ENCODE measurements around the gene EFCAB12. TPM values are rescaled to one million over a fixed set of nuclear protein-coding genes. Genes with fewer than 3 reads are reported as not detected.

Gene EFCAB12
- total and polyA plus RNA-seq, 2 donors from 2014 or later, result 1.2 to 3.5 TPM

DNA sequence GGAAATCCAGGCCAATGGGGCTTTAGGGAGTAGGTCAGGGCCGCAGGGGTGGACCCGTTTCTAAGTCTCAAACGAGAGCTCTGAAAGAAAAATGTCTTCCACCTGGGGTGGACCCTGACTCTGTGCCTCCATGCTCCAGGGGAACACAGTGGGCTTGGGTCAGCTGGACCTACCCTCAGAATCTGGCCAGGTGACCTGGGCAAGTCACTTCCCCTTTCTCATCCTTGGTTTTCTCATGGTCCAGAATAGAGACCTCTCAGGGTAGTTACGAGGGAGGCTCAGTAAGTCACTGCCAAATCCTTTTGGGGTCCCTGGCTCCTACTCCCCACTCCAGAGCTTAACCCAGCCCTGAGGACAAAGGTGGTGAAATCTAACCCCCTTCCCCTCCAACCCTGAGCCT is 25.8 kb downstream of the EFCAB12 start:
- Histone ChIP-seq H3K36me3 (ENCODE audit: control insufficient read depth in 2 of 3, insufficient read depth in 3 of 3, low read length in 3 of 3) (no peaks in the 10 kb centered on the region), H3K4me3 (ENCODE audit: low read length in 3 of 3) (no peak overlapping the region), H3K9me3 (ENCODE audit: control insufficient read depth in 2 of 3, insufficient read depth in 1 of 3, low read length in 3 of 3) (no peaks in the 10 kb centered on the region), H3K27me3 (ENCODE audit: control insufficient read depth, insufficient read depth, low read length) (no peaks in the 10 kb centered on the region), H3K4me1 (ENCODE audit: control insufficient read depth in 2 of 3, insufficient read depth in 2 of 3, low read depth in 1 of 3, low read length in 3 of 3) (peaks cover 0 to 6% (median under 1%) of the 10 kb centered on the region in 3 donors), H3K9ac (ENCODE audit: low read length in 3 of 3) (no peak overlapping the region), H3K27ac (ENCODE audit: low read depth in 2 of 2, low read length in 2 of 2) (no peak overlapping the region)
- intact Hi-C loops (cut with DNase I), result no loop called here
- DNase-seq (no peak), FAIRE-seq (no peak)
- TF ChIP-seq, protein P1, sequence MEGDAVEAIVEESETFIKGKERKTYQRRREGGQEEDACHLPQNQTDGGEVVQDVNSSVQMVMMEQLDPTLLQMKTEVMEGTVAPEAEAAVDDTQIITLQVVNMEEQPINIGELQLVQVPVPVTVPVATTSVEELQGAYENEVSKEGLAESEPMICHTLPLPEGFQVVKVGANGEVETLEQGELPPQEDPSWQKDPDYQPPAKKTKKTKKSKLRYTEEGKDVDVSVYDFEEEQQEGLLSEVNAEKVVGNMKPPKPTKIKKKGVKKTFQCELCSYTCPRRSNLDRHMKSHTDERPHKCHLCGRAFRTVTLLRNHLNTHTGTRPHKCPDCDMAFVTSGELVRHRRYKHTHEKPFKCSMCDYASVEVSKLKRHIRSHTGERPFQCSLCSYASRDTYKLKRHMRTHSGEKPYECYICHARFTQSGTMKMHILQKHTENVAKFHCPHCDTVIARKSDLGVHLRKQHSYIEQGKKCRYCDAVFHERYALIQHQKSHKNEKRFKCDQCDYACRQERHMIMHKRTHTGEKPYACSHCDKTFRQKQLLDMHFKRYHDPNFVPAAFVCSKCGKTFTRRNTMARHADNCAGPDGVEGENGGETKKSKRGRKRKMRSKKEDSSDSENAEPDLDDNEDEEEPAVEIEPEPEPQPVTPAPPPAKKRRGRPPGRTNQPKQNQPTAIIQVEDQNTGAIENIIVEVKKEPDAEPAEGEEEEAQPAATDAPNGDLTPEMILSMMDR (IDR thresholded peaks at IDR 0.05; ENCODE audit: borderline replicate concordance, extremely low read depth, insufficient read depth), result no peak

DNA sequence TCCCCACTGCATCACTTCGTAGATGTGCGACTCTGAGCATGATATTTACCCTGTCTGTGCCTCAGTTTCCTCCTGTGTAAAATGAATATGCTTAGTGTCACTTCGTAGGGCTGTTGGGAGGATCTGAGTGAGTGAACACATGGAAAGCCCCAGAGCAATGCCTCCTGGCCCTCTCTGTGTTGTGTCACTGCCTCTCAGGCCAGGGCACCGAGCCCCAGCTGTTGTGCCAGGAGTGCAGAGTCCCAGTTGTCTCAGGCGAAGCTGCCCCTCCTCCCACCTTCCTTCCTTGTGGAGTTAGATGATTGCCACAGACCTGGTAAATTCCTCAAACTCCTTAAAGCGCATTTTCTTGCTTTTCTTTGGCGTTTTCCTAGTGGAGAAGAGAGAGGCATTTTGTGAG is 26.2 kb downstream of the EFCAB12 start:
- no peaks in the 10 kb centered on the region for H3K27me3 ChIP-seq (ENCODE audit: control insufficient read depth, insufficient read depth, low read length)
- TF ChIP-seq, protein P1 (IDR thresholded peaks at IDR 0.05; ENCODE audit: borderline replicate concordance, extremely low read depth, insufficient read depth), result no peak
- H3K9ac ChIP-seq (ENCODE audit: low read length in 3 of 3), result no peak overlapping the region
- no peaks in the 10 kb centered on the region for H3K9me3 ChIP-seq (ENCODE audit: control insufficient read depth in 2 of 3, insufficient read depth in 1 of 3, low read length in 3 of 3)
- peaks cover 0 to 9% (median 4%) of the 10 kb centered on the region in 3 donors for H3K4me1 ChIP-seq (ENCODE audit: control insufficient read depth in 2 of 3, insufficient read depth in 2 of 3, low read depth in 1 of 3, low read length in 3 of 3)
- H3K4me3 ChIP-seq (ENCODE audit: low read length in 3 of 3), result no peak overlapping the region
- H3K36me3 ChIP-seq (ENCODE audit: control insufficient read depth in 2 of 3, insufficient read depth in 3 of 3, low read length in 3 of 3), result no peaks in the 10 kb centered on the region
- FAIRE-seq, result no peak
- DNase-seq, result no peak
- intact Hi-C loops (cut with DNase I), result no loop called here
- H3K27ac ChIP-seq (ENCODE audit: low read depth in 2 of 2, low read length in 2 of 2), result no peak overlapping the region

DNA sequence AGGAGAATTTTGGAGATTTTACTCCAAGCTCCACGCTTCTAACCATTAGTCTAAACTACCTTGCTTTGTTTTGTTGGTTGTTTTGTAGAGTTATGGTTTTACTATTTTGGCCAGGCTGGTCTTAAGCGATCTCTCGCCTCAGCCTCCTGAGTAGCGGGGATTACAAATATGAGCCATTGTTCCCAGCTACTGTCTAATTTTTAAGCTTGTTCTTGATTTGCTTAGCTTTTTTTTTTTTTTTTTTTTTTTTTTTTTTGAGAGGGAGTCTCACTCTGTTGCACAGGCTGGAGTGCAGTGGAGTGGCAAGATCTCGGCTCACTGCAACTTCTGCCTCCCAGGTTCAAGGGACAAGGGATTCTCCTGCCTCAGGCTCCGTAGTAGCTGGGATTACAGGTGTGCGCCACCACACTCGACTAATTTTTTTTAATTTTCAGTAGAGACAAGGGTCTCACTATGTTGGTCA is 28.5 kb downstream of the EFCAB12 start:
- Histone ChIP-seq H3K4me3 (ENCODE audit: low read length in 3 of 3) (peak overlapping the region; percentile 81 to 94 (median 83)), H3K27ac (ENCODE audit: low read depth in 2 of 2, low read length in 2 of 2) (peak overlapping the region; percentile 88 to 93)
- no peak for FAIRE-seq

More for the DNA sequence above, 28.5 kb downstream of the EFCAB12 start:
- DNase-seq, result peak in 2 of 5 donors; percentile 45 to 49
- TF ChIP-seq, protein P1 (IDR thresholded peaks at IDR 0.05; ENCODE audit: borderline replicate concordance, extremely low read depth, insufficient read depth), result no peak
- no peaks in the 10 kb centered on the region for H3K9me3 ChIP-seq (ENCODE audit: control insufficient read depth in 2 of 3, insufficient read depth in 1 of 3, low read length in 3 of 3)
- intact Hi-C loops (cut with DNase I), result no loop called here
- peaks cover 0 to 9% (median 4%) of the 10 kb centered on the region in 3 donors for H3K4me1 ChIP-seq (ENCODE audit: control insufficient read depth in 2 of 3, insufficient read depth in 2 of 3, low read depth in 1 of 3, low read length in 3 of 3)
- no peaks in the 10 kb centered on the region for H3K27me3 ChIP-seq (ENCODE audit: control insufficient read depth, insufficient read depth, low read length)
- H3K9ac ChIP-seq (ENCODE audit: low read length in 3 of 3), result peak overlapping the region; percentile 27 to 78 (median 77)
- peaks cover 0 to 3% (median 0%) of the 10 kb centered on the region in 3 donors for H3K36me3 ChIP-seq (ENCODE audit: control insufficient read depth in 2 of 3, insufficient read depth in 3 of 3, low read length in 3 of 3)

All from kidney (tissue), 14 donors.